IPS DF 19.7 (cell line): ENCODE results near the gene PABPN1L.

Experiments used
- DNase-seq: peaks from one replicate; pipeline ENCODE4 v3.0.0-alpha.2; 2013; ENCODE audit warnings: low read depth, low spot score

The PABPN1L gene

GRCh38 chr16:88870608-88871348, 4.3 kb upstream of the PABPN1L start:
- DNase-seq, result no peak

- DNase-seq, result no peak
Measured at GRCh38 chr16:88869673-88869980, 3.2 kb upstream of the PABPN1L start.

- DNase-seq, result no peak
Measured at GRCh38 chr16:88868974-88869672, 2.7 kb upstream of the PABPN1L start.

GRCh38 chr16:88867581-88868246, 1.3 kb upstream of the PABPN1L start:
- DNase-seq, result no peak

GRCh38 chr16:88865742-88866141, 718 bp downstream of the PABPN1L start:
- no peak for DNase-seq

- DNase-seq, result no peak
Measured at GRCh38 chr16:88865310-88865709, 1.1 kb downstream of the PABPN1L start.

GRCh38 chr16:88864521-88864920, 1.9 kb downstream of the PABPN1L start:
- DNase-seq, result no peak

- no peak for DNase-seq
Measured at GRCh38 chr16:88864099-88864498, 2.4 kb downstream of the PABPN1L start.

- no peak for DNase-seq
Measured at GRCh38 chr16:88863426-88863825, 3.0 kb downstream of the PABPN1L start.

GRCh38 chr16:88862968-88863367, 3.5 kb downstream of the PABPN1L start:
- no peak for DNase-seq

- no peak for DNase-seq
Measured at GRCh38 chr16:88861359-88861758, 5.1 kb downstream of the PABPN1L start.

- no peak for DNase-seq
Measured at GRCh38 chr16:88859381-88860091, 6.9 kb downstream of the PABPN1L start.

GRCh38 chr16:88857728-88858339, 8.6 kb downstream of the PABPN1L start:
- no peak for DNase-seq

GRCh38 chr16:88856828-88857727, 9.4 kb downstream of the PABPN1L start, which contains the start of the genes GALNS and TRAPPC2L:
GALNS (minus strand) TSS chr16:88856947; CDS start chr16:88856877, 70 bp downstream.
TRAPPC2L (plus strand) TSS chr16:88857127; CDS start chr16:88857151, 24 bp downstream.
- DNase-seq, result no peak

- DNase-seq, result no peak
Measured at GRCh38 chr16:88856122-88856827, 10.2 kb downstream of the PABPN1L start.

- DNase-seq, result no peak
Measured at GRCh38 chr16:88855736-88856121, 10.7 kb downstream of the PABPN1L start.

- no peak for DNase-seq
Measured at GRCh38 chr16:88855176-88855575, 11.3 kb downstream of the PABPN1L start.

GRCh38 chr16:88854306-88855111, 12.0 kb downstream of the PABPN1L start:
- no peak for DNase-seq

GRCh38 chr16:88853325-88853941, 13.0 kb downstream of the PABPN1L start:
- DNase-seq, result no peak
